Esophagus muscularis mucosa (tissue), 4 donors: ENCODE results near the gene CEP350. TPM values are rescaled to one million over a fixed set of nuclear protein-coding genes. Genes with fewer than 3 reads are reported as not detected.

Experiments
- DNase-seq: peaks from one replicate; pipeline ENCODE4 v3.0.0-alpha.2; 2017; ENCODE audit errors: extremely low spot score
- H3K27ac ChIP-seq, 4 donors: fragments of 200-600 bp; sonication (generic); replicated peaks in 1 of 4; 1 replicate in 3 of 4; 2 replicates in 1 of 4; pipeline ENCODE4 v1.5.1; 2016 to 2019; ENCODE audit warnings: mild to moderate bottlenecking in 1 of 4
- H3K27me3 ChIP-seq, 4 donors: fragments of 200-600 bp; sonication (generic); one replicate each; pipeline versions ENCODE4 v1.5.1 to v1.6.0; 2016 to 2019
- H3K36me3 ChIP-seq, 4 donors: fragments of 200-600 bp; sonication (generic); one replicate each; pipeline ENCODE4 v1.5.1; 2016 to 2019
- H3K4me1 ChIP-seq, 4 donors: fragments of 200-600 bp; sonication (generic); one replicate each; pipeline ENCODE4 v1.5.1; 2016 to 2019
- H3K4me3 ChIP-seq, 4 donors: fragments of 200-600 bp; sonication (generic); 1 replicate in 2 of 4; 2 replicates in 2 of 4; pipeline ENCODE4 v1.5.1; 2016 to 2019; ENCODE audit warnings: mild to moderate bottlenecking in 4 of 4, moderate library complexity in 1 of 4
- H3K9me3 ChIP-seq, 4 donors: fragments of 200-600 bp; sonication (generic); 1 replicate in 3 of 4; 2 replicates in 1 of 4; pipeline ENCODE4 v1.5.1; 2016 to 2019
- EP300 ChIP-seq: sonication (generic); formaldehyde crosslinking; IDR thresholded peaks from one replicate; pipeline ENCODE4 v1.6.1; 2017; ENCODE audit warnings: antibody characterized with exemption
- POLR2A ChIP-seq: fragments of 450-650 bp; IDR thresholded peaks from one replicate; pipeline ENCODE4 v1.6.1; 2017; ENCODE audit warnings: antibody characterized with exemption, moderate library complexity, mild to moderate bottlenecking, low read depth
- POLR2AphosphoS5 ChIP-seq, 2 donors: sonication (generic); formaldehyde crosslinking; IDR thresholded peaks; one replicate each; pipeline ENCODE4 v1.6.1; 2017; ENCODE audit warnings: antibody characterized with exemption in 2 of 2
- WGBS: methylation state at CpG from one replicate; pipeline ENCODE4 v1.1.5; 2018; 5-methylcytosine and 5-hydroxymethylcytosine counted together
- intact Hi-C: fragments of 100-400 bp; cut with DNase I; formaldehyde crosslinking; loops from one replicate; pipeline ENCODE4 v1.15.1; 2023
- total RNA-seq, 4 donors: library from RNA; depleted of rRNA; stranded (reverse); fragments of >200 nt; gene quantifications; one replicate each; pipeline versions ENCODE4 v1.1.0 to v1.2.1, GENCODE V29; 2016
- TF ChIP-seq, protein P1 (sequence below), 3 experiments: fragments of 200-600 bp in 2 of 3; fragments of 450-650 bp in 1 of 3; sonication (generic) in 2 of 3; IDR thresholded peaks; one replicate each; pipeline ENCODE4 v1.5.1; 2017 to 2019; ENCODE audit warnings: antibody characterized with exemption in 3 of 3, mild to moderate bottlenecking in 2 of 3, moderate library complexity in 1 of 3

Gene CEP350
- total RNA-seq, 4 donors from 2014 or later, result 61.0 to 80.6 (median 65.1) TPM

DNA sequence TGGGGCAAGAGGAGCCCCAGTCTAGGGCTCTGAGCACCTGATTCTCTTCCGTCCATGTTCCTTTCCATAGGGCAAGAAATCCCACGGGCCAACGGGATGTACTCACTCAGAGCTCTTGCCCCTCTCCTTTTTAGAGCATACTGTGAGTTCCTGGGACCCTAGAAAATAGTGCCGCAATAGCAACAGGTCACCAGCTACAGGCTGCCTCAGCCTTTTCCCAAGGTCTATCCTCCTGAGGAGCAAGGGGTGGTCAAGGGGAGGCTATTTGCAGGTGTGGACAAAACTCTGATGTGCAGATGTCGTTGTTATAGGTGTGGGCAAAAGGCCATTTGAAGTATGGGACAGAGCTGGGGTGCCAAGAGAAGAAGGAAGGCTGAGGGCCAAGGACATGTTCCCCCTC lies 198.4 kb downstream of the CEP350 start:
- no peaks in the 10 kb centered on the region for H3K9me3 ChIP-seq
- peaks cover 26 to 35% (median 32%) of the 10 kb centered on the region in 4 donors for H3K4me1 ChIP-seq
- no peaks in the 10 kb centered on the region for H3K36me3 ChIP-seq
- intact Hi-C loops, result no loop called here
- peaks cover 0 to 5% (median 0%) of the 10 kb centered on the region in 4 donors for H3K27me3 ChIP-seq
- H3K4me3 ChIP-seq, result no peak overlapping the region
- DNase-seq, result no peak
- TF ChIP-seq EP300, result no peak
- TF ChIP-seq, protein P1, sequence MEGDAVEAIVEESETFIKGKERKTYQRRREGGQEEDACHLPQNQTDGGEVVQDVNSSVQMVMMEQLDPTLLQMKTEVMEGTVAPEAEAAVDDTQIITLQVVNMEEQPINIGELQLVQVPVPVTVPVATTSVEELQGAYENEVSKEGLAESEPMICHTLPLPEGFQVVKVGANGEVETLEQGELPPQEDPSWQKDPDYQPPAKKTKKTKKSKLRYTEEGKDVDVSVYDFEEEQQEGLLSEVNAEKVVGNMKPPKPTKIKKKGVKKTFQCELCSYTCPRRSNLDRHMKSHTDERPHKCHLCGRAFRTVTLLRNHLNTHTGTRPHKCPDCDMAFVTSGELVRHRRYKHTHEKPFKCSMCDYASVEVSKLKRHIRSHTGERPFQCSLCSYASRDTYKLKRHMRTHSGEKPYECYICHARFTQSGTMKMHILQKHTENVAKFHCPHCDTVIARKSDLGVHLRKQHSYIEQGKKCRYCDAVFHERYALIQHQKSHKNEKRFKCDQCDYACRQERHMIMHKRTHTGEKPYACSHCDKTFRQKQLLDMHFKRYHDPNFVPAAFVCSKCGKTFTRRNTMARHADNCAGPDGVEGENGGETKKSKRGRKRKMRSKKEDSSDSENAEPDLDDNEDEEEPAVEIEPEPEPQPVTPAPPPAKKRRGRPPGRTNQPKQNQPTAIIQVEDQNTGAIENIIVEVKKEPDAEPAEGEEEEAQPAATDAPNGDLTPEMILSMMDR (IDR thresholded peaks at IDR 0.05), result no peak
- WGBS, result 89% methylated on average over 5 of the region's 5 CpGs
- no peak overlapping the region for H3K27ac ChIP-seq

DNA sequence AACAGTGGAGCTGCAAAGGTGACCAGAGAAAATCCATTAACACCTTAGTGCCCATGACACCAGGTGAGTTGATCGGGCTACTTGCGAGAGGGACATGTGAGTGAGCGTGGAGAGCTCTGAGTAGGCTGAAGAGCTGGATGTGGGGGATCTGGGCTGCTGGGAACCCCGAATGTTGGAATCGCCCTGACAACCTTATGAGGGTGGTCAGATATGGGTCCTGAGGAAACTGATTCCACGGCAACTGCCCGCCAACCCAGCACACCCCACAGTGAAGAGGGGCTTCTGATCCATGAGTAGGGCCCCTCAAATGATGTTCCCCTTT lies 199.4 kb downstream of the CEP350 start:
- WGBS, result 19% methylated on average over 4 of the region's 7 CpGs
- peaks cover 0 to 3% (median 0%) of the 10 kb centered on the region in 4 donors for H3K27me3 ChIP-seq
- peak overlapping the region; percentile 94 to 98 (median 94) for H3K27ac ChIP-seq

DNA sequence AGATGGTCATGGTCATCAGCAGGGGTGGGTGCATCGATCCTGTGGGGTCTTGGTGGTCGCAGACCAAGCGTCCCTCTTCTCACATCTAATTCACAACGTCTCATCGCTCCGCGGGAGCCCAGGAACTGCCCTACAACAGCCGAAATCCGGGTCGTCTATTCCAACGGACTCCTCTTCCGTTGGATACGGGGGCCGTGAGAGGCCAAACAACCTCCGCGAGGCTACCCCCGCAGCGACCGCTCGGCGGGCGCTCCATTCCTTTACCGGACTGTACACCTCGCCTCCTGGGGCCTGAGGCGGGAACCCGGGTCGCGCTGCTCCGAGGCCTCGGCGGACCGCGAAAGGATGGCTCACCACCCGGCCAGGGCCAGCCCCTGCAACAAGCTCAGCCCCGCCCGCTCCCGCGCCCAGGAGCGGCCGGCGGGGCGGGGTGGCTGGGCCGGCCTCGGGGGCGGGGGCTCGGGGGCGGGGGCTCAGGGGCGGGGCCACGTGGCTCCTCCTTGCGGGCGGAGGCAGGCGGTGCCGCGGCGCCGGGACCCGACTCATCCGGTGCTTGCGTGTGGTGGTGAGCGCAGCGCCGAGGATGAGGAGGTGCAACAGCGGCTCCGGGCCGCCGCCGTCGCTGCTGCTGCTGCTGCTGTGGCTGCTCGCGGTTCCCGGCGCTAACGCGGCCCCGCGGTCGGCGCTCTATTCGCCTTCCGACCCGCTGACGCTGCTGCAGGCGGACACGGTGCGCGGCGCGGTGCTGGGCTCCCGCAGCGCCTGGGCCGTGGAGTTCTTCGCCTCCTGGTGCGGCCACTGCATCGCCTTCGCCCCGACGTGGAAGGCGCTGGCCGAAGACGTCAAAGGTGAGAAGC lies 199.9 kb downstream of the CEP350 start, which contains the start of gene QSOX1:
Gene QSOX1 (plus strand): TSS at position 545 of the 857 bp plus-strand sequence. CDS start 39 bp downstream, at position 584.
- H3K36me3 ChIP-seq, result no peaks in the 10 kb centered on the region
- H3K27ac ChIP-seq, result peak within 1 kb of the TSS; percentile 94 to 98 (median 94)
- WGBS, result 0% methylated on average over 32 of the region's 100 CpGs
- intact Hi-C loops, result no loop called here
- no peaks in the 10 kb centered on the region for H3K9me3 ChIP-seq
- peak within 1 kb of the TSS; percentile 67 to 98 (median 84) for H3K4me3 ChIP-seq
- DNase-seq, result peak; percentile 94
- TF ChIP-seq POLR2A, result peak; percentile 91
- TF ChIP-seq, protein P1 (IDR thresholded peaks at IDR 0.05), result peak in 2 of 3 experiments; percentile 34 to 43
- TF ChIP-seq POLR2AphosphoS5 (IDR thresholded peaks at IDR 0.05), result peak; percentile 90 to 96
- no peak for TF ChIP-seq EP300
- peaks cover 26 to 37% (median 36%) of the 10 kb centered on the region in 4 donors for H3K4me1 ChIP-seq
- no peaks in the 10 kb centered on the region for H3K27me3 ChIP-seq

More for the DNA sequence above, 199.4 kb downstream of the CEP350 start:
- Histone ChIP-seq H3K4me3 (peak overlapping the region; percentile 67 to 98 (median 84)), H3K4me1 (peaks cover 26 to 37% (median 36%) of the 10 kb centered on the region in 4 donors), H3K9me3 (no peaks in the 10 kb centered on the region), H3K36me3 (no peaks in the 10 kb centered on the region)
- no peak for TF ChIP-seq POLR2A
- TF ChIP-seq EP300, result no peak
- no peak for TF ChIP-seq POLR2AphosphoS5 (IDR thresholded peaks at IDR 0.05)
- TF ChIP-seq, protein P1 (IDR thresholded peaks at IDR 0.05), result no peak
- intact Hi-C loops, result no loop called here
- DNase-seq, result no peak

DNA sequence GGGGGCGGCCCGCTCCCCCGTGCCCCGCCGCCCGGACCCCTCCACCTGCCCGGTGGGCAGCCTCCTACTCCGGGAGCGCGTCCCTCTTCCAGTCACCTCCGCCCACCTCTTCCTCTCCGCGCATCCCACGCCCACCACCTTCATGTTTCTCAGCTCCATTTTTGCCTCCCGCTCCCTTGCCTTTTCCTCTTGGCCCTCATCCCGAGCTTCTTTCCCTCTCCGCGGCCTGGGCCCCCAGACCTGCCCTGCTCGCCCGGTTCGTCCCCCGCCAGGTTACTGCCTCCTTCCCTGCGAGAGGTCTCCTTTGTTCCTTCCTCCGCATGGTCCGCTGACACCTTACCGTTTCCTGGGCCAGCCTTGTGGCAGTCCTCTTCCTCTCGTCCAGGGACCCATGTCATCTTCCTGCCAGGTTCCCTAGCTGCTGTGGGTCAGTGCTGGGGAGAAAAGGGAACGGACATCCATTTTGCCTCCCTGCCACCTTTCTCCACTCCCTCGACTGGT lies 200.6 kb downstream of the CEP350 start:
- no peaks in the 10 kb centered on the region for H3K27me3 ChIP-seq
- peaks cover 26 to 37% (median 36%) of the 10 kb centered on the region in 4 donors for H3K4me1 ChIP-seq
- peak overlapping the region; percentile 94 to 98 (median 94) for H3K27ac ChIP-seq
- no peaks in the 10 kb centered on the region for H3K9me3 ChIP-seq
- peak overlapping the region; percentile 67 to 98 (median 84) for H3K4me3 ChIP-seq
- no peaks in the 10 kb centered on the region for H3K36me3 ChIP-seq
- 1% methylated on average over 29 of the region's 29 CpGs for WGBS
- intact Hi-C loops, result no loop called here
- DNase-seq, result no peak
- TF ChIP-seq POLR2A, result no peak

DNA sequence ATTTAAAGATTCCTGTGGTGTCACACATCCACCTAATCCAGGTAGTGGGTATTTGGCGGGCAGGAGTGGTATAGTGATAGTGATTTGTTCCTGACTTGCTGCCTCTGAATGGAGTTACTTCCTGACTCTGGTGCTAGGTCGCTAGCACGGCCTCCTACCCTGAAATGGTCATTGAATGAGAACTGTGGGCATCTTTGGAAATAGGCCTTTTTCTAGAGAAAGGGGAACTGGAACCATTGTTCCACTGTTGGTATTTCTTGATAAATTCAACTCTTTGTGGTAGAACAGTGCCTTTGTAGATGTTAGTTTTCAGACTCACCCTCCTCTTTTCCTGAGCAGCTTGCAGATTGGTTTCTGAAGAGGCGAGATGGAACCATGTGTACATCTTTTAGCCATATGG lies 201.6 kb downstream of the CEP350 start:
- H3K27ac ChIP-seq, result no peak overlapping the region
- TF ChIP-seq EP300 (no peak), POLR2A (no peak), POLR2AphosphoS5 (IDR thresholded peaks at IDR 0.05) (no peak)
- TF ChIP-seq, protein P1 (IDR thresholded peaks at IDR 0.05), result no peak
- intact Hi-C loops, result no loop called here

More for the DNA sequence above, 201.6 kb downstream of the CEP350 start:
- peaks cover 26 to 37% (median 36%) of the 10 kb centered on the region in 4 donors for H3K4me1 ChIP-seq
- H3K27me3 ChIP-seq, result no peaks in the 10 kb centered on the region
- 78% methylated on average over 4 of the region's 4 CpGs for WGBS
- no peaks in the 10 kb centered on the region for H3K9me3 ChIP-seq
- H3K4me3 ChIP-seq, result peak overlapping the region; percentile 67 to 98 (median 84)
- DNase-seq, result no peak
- no peaks in the 10 kb centered on the region for H3K36me3 ChIP-seq
